ENCODE data around the gene NAV2. TPM values are rescaled to one million over a fixed set of nuclear protein-coding genes. Genes with fewer than 3 reads are reported as not detected.

Gene NAV2
- total RNA-seq, 1 donor: 0.42 TPM

DNA sequence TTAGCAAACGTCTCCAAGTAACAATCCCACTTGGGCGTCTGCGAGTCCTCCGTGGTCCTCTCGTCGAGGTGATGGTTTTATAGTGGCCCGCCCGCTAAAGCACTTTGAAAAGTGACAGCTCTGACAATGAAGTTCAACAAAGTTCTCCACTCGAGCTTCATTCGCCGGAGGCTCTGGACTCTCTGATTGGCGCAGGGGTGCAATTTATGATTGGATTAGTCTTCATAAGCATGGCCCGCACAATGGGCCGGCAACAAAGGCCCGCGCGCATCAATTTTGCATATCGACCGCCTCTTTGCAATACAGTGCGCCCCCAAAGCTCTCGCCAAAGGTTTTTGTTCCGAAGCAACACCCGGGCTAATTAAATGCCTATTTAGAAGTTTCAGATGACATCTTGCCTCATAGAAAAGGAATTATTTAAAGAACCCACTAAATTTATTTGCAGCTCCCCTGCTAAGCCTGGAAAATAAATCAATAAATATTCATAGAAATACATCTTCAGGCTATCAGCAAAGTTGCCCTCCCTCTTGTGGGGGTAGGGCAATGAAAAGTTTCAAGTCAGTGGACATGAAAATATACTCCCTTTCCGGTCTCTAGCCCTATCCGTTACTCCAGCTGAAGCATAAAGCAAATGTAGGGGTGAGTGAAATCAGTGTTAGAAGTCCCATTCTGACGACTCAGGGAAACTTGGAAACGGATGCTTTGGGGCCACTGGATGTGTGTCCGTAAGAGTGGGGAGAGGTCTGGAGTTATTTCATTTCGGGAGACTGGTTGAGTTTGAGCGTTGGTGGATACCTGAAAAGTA is 448.0 kb downstream of the NAV2 start, which contains the start of gene DBX1:
TSS of gene DBX1 (minus strand) at position 51 of the 805 bp plus-strand sequence. CDS start 151 bp downstream, outside the sequence.
- Histone ChIP-seq H3K27me3 (ENCODE audit: insufficient read depth, low read length) (peaks cover 95% of the 10 kb centered on the region), H3K4me3 (ENCODE audit: low read length) (no peak within 1 kb of the TSS), H3K4me1 (ENCODE audit: insufficient read depth, low read length) (peaks cover 12% of the 10 kb centered on the region), H3K9me3 (ENCODE audit: low read depth, low read length) (no peaks in the 10 kb centered on the region)

DNA sequence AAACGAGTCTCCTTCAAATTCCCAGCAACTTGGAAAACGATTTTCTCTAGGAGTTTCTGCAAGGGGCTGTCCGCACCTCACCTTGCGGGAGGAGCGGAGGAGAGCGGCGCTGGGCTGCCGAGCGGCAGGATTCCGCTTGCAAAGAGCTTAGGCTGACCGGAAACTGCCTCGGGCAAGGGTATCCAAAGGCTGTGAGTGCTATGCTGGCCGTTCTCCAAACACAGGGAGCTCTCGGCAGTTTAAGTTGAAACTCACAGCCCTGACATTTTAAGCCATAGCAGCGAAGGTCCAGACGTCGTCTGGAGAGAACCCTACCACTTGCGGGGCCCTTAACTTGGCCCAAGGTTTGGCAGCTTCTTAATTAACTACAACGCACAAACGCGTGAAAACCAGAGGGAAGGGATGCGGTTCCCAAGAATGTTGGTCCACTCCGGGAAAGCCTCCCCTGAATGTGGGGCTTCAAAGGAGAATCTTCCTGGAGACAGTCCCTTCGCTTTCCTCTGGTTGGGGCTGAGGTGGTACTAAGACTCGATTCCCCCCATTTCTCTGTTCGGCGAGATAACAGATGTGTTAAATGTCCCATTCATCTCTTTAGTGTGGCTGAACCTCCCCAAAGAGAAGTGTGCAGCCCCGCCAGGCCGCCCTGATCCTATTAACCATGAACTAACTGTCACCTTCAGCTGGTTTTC is 448.7 kb downstream of the NAV2 start:
- no peaks in the 10 kb centered on the region for H3K9me3 ChIP-seq (ENCODE audit: low read depth, low read length)
- H3K4me3 ChIP-seq (ENCODE audit: low read length): no peak overlapping the region
- peaks cover 7% of the 10 kb centered on the region for H3K4me1 ChIP-seq (ENCODE audit: insufficient read depth, low read length)
- H3K27me3 ChIP-seq (ENCODE audit: insufficient read depth, low read length): peaks cover 93% of the 10 kb centered on the region

DNA sequence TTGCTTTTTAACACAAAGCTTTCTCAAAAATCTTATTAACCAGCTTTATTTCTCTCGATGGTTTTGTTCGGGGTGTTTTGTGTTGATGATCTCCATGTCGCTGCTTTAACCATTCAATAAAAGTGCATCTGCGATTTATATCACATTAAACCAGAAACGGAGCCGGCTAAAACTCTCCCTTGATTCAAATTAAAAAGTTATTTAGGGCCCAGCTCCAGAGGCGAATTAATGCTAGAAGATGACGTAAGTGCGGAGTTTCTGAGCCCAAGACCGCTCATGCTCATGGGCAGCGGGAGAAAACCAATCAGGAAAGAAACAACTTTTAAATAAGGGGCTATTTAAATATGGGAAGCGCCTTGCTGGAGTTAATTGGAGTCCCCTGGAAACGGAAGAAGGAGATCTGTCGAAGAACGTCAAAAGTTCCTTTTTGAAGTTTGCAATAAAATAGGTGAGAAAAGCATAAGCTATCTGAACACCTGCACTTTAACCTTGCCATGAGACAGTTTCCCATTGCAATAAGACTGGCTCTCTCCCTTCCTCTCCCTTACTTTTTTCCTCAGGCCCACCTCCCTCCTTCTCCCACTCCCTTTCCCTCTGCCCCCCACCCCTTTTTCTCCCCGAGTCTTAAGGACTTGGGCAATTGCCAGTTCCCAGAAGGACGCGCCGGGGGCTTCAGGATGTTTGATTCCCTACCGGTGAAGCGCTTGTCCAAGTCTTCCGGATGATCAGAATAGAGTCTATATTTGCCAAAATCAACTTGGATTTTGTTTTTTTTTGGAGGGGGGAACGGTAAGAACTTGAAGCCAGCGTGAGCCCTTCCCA is 449.5 kb downstream of the NAV2 start:
- Histone ChIP-seq H3K9me3 (ENCODE audit: low read depth, low read length) (no peaks in the 10 kb centered on the region), H3K27me3 (ENCODE audit: insufficient read depth, low read length) (peaks cover 94% of the 10 kb centered on the region), H3K4me1 (ENCODE audit: insufficient read depth, low read length) (peaks cover 2% of the 10 kb centered on the region), H3K4me3 (ENCODE audit: low read length) (no peak overlapping the region)

DNA sequence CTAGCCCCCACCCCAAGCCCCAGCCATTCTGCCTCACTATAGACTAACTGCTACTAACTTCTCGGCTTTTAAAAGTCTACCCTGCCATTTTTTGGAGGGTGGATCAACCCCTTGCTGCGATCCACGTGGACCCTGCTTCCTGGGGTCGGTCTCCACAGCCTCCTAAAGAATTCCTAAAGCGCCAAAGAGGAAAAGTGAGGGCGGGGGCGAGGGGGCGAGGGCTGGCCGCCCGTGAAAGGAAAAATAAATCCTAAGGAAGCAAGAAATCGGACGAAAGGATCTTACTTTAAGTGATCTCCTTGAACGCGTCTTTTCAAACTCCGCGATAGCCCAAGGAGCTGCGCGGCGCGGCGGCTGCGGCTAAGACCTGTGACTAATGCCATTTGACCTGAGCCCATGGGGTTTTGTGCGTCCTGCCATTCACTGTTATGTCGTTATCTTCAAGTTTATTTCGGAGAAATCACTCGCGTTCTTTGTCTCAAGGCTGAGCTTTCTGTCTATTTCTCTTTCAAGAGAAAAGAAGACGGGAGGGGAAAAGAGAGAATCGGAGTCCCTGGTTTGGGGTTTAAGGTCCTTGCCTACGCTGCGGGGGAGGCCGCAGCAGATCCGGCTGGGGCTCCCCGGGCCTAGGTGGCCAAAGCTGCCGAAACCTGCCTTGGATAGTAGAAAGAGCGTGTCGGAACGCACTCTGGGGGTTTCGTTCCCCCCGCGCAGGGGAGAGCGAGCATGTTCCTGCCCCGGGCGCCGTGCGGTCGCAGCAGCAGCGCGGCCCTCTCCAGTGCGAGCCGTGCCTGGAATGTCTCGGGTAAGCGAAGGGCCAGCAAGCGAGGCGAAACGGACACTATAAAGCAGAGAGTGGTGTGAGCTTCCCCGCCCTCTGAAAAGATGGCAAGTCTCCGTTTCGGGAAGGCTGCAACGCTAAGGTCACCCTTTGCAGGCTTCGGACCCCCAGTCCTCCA is 450.5 kb downstream of the NAV2 start:
- Histone ChIP-seq H3K9me3 (ENCODE audit: low read depth, low read length) (no peaks in the 10 kb centered on the region), H3K27me3 (ENCODE audit: insufficient read depth, low read length) (peaks cover 95% of the 10 kb centered on the region), H3K4me1 (ENCODE audit: insufficient read depth, low read length) (no peaks in the 10 kb centered on the region), H3K4me3 (ENCODE audit: low read length) (no peak overlapping the region)

DNA sequence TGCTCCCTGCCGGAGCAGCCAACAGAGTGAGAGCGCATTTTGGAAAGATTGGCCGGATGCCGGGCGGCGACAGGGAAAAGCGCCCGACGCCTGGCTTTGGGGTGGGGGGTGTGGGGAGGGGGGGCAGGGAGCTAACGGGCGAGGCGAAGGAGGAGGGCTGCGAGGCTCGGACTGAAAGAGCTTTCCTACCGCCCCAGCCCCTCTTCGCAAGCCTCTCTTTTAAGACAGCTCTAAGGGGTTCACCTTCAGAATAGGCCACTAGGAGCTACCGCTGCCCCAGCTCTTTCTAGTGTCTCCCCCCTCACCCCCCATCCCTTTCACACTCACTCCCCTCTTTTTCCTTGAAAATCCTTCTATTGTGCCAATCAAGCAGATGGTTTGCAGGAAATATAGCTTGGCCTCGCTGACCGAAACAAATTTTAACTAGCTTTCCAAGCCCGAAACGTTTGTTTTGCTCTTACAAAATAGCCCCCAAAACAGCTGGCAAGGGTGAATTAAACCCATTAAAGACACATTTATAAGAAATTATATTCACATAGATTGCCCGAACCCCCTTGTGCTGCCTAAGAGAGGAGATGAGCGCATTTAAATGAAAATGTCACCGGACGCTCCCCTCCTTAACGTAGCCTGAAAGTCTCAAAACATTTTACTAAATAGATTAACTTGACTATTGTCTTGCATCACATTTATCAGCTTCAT is 451.3 kb downstream of the NAV2 start:
- no peak overlapping the region for H3K4me3 ChIP-seq (ENCODE audit: low read length)
- H3K4me1 ChIP-seq (ENCODE audit: insufficient read depth, low read length): no peaks in the 10 kb centered on the region
- H3K27me3 ChIP-seq (ENCODE audit: insufficient read depth, low read length): peaks cover 89% of the 10 kb centered on the region
- H3K9me3 ChIP-seq (ENCODE audit: low read depth, low read length): no peaks in the 10 kb centered on the region

Measured in mononuclear cell (primary cell).